ENCODE data around the gene ROR1. TPM values are rescaled to one million over a fixed set of nuclear protein-coding genes. Genes with fewer than 3 reads are reported as not detected.

The ROR1 gene
- total and polyA plus RNA-seq, 8 donors: 1.4 to 37.3 (median 14.6) TPM

- Histone ChIP-seq H3K27me3 (no peaks in the 10 kb centered on the region), H3K9me3 (no peaks in the 10 kb centered on the region), H3K27ac (no peak overlapping the region), H3K4me1 (peaks cover 0 to 28% (median 11%) of the 10 kb centered on the region in 4 donors), H3K36me3 (peaks cover 0 to 6% (median 0%) of the 10 kb centered on the region in 4 donors), H3K4me3 (no peak overlapping the region)
- 79 to 94% (median 85%) methylated on average over 5 of the region's 5 CpGs for WGBS, 5 donors
- DNase-seq: no peak
- intact Hi-C loops (cut with DNase I; ENCODE audit: low total_unique reads): no loop called here
- TF ChIP-seq POLR2AphosphoS5 (IDR thresholded peaks at IDR 0.05) (no peak), CTCF (IDR thresholded peaks at IDR 0.05) (no peak), EP300 (IDR thresholded peaks at IDR 0.05) (no peak), POLR2A (IDR thresholded peaks at IDR 0.05) (no peak)
These were observed 359.2 kb downstream of the ROR1 start for GRCh38 chr1:64133036-64133435.

GRCh38 chr1:64135462-64136223 lies 361.8 kb downstream of the ROR1 start:
- TF ChIP-seq POLR2A (IDR thresholded peaks at IDR 0.05): no peak
- no peak for TF ChIP-seq EP300 (IDR thresholded peaks at IDR 0.05)
- no peak for TF ChIP-seq POLR2AphosphoS5 (IDR thresholded peaks at IDR 0.05)
- TF ChIP-seq CTCF (IDR thresholded peaks at IDR 0.05): no peak
- Histone ChIP-seq H3K9me3 (no peaks in the 10 kb centered on the region), H3K4me3 (no peak overlapping the region), H3K27me3 (no peaks in the 10 kb centered on the region), H3K4me1 (peaks cover 0 to 28% (median 11%) of the 10 kb centered on the region in 4 donors), H3K27ac (peak overlapping the region in 1 of 5 donors; percentile 20), H3K36me3 (peaks cover 0 to 7% (median 2%) of the 10 kb centered on the region in 4 donors)
- no peak for DNase-seq
- intact Hi-C loops (cut with DNase I; ENCODE audit: low total_unique reads): no loop called here
- WGBS, 5 donors: 47 to 74% (median 56%) methylated on average over 3 of the region's 3 CpGs

- H3K27me3 ChIP-seq: no peaks in the 10 kb centered on the region
- no peaks in the 10 kb centered on the region for H3K9me3 ChIP-seq
- intact Hi-C loops (cut with DNase I; ENCODE audit: low total_unique reads): no loop called here
- H3K4me1 ChIP-seq: peaks cover 0 to 28% (median 11%) of the 10 kb centered on the region in 4 donors
- peaks cover 0 to 13% (median 3%) of the 10 kb centered on the region in 4 donors for H3K36me3 ChIP-seq
- WGBS, 5 donors: 82 to 85% (median 84%) methylated on average over 5 of the region's 5 CpGs
- TF ChIP-seq CTCF (IDR thresholded peaks at IDR 0.05): no peak
- no peak for TF ChIP-seq EP300 (IDR thresholded peaks at IDR 0.05)
- no peak for TF ChIP-seq POLR2A (IDR thresholded peaks at IDR 0.05)
- no peak for TF ChIP-seq POLR2AphosphoS5 (IDR thresholded peaks at IDR 0.05)
- no peak for DNase-seq
- H3K4me3 ChIP-seq: no peak overlapping the region
- H3K27ac ChIP-seq: peak overlapping the region in 1 of 5 donors; percentile 20
These were observed 362.5 kb downstream of the ROR1 start for GRCh38 chr1:64136296-64136695.

- 31 to 47% (median 39%) methylated on average over 7 of the region's 7 CpGs for WGBS, 5 donors
- Histone ChIP-seq H3K9me3 (no peaks in the 10 kb centered on the region), H3K27me3 (no peaks in the 10 kb centered on the region), H3K27ac (peak overlapping the region in 2 of 5 donors; percentile 5 to 53), H3K36me3 (peaks cover 0 to 19% (median 5%) of the 10 kb centered on the region in 4 donors), H3K4me1 (peaks cover 0 to 28% (median 11%) of the 10 kb centered on the region in 4 donors), H3K4me3 (no peak overlapping the region)
- intact Hi-C loops (cut with DNase I; ENCODE audit: low total_unique reads): no loop called here
- peak; percentile 85 to 92 for DNase-seq
- TF ChIP-seq CTCF (IDR thresholded peaks at IDR 0.05) (peak in 5 of 7 experiments; percentile 76 to 91 (median 86)), POLR2AphosphoS5 (IDR thresholded peaks at IDR 0.05) (peak in 1 of 3 donors; percentile 64), EP300 (IDR thresholded peaks at IDR 0.05) (no peak)
These were observed 363.1 kb downstream of the ROR1 start for GRCh38 chr1:64136752-64137411.
